Measurements from ENCODE around the gene TSPAN4. TPM values are rescaled to one million over a fixed set of nuclear protein-coding genes. Genes with fewer than 3 reads are reported as not detected.

The TSPAN4 gene
- total and polyA plus RNA-seq, 8 donors: 46.9 to 132 (median 73.8) TPM

DNA sequence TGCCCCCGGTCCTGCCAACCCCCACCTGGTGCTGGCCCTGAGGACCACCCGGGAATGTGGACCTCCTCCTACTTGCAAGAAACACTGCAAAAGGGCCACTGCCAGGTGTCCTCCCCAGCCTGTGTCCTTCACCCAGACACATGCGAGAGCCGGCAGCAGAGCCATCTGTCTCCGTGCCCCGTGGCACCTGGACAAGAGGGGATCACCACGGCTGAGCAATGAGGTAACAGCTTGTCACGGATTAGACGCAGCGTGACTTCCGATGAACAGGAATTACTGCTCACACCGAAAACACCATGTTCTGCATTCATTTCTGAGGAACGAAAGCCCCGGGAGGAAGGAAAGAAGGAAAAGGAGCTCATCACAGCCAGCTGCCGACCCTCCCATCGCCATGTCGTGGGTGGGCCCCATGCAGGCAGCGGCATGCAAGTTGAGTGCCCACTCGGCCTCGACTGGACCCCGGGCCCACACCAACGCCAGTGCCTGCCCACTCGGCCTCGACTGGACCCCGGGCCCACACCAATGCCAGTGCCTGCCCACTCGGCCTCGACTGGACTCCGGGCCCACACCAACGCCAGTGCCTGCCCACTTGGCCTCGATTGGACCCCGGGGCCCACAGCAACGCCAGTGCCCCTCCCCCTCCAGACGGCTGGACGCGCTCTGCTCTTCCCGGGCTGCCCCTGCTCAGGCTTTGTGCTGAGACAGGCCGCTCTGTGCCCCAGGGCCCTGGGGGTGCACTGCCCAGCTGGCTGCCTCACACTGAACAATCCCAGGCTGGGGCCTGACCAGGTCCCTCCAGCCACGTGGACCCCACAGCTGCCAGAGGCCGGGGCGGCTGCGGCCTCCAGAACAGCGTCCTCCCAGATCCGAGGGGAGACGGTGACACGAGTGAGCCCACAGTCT is 45.9 kb downstream of the TSPAN4 start:
- DNase-seq (no peak), ATAC-seq (no peak)
- TF ChIP-seq, protein P1, sequence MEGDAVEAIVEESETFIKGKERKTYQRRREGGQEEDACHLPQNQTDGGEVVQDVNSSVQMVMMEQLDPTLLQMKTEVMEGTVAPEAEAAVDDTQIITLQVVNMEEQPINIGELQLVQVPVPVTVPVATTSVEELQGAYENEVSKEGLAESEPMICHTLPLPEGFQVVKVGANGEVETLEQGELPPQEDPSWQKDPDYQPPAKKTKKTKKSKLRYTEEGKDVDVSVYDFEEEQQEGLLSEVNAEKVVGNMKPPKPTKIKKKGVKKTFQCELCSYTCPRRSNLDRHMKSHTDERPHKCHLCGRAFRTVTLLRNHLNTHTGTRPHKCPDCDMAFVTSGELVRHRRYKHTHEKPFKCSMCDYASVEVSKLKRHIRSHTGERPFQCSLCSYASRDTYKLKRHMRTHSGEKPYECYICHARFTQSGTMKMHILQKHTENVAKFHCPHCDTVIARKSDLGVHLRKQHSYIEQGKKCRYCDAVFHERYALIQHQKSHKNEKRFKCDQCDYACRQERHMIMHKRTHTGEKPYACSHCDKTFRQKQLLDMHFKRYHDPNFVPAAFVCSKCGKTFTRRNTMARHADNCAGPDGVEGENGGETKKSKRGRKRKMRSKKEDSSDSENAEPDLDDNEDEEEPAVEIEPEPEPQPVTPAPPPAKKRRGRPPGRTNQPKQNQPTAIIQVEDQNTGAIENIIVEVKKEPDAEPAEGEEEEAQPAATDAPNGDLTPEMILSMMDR (IDR thresholded peaks at IDR 0.05): no peak
- no peaks in the 10 kb centered on the region for H3K9me3 ChIP-seq
- H3K27me3 ChIP-seq: no peaks in the 10 kb centered on the region
- peaks cover 0 to 38% of the 10 kb centered on the region in 2 donors for H3K36me3 ChIP-seq
- intact Hi-C loops (cut with DNase I): no loop called here
- no peaks in the 10 kb centered on the region for H3K4me1 ChIP-seq
- no peak overlapping the region for H3K27ac ChIP-seq
- H3K4me3 ChIP-seq: no peak overlapping the region

DNA sequence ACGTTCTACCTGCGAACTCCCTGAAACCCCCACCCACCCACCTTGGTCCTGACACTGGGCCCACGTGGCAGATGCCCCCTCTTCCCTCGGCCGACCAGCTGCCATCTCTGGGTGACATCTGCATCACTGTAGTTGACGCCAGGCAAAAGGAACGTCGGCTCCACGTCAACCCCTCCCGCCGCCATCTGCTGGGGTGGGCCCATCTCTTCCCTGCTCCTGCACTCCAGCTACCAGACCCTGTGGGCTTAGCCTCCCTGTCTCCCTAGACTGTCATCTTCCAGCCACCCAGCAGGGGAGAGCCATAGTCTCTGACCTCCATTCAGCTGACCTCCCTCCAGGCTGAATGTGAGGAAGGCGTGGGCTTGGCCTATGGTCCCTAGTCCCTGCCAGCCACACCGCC is 46.6 kb downstream of the TSPAN4 start:
- Histone ChIP-seq H3K4me1 (no peaks in the 10 kb centered on the region), H3K36me3 (peaks cover 0 to 31% of the 10 kb centered on the region in 2 donors), H3K4me3 (no peak overlapping the region), H3K9me3 (no peaks in the 10 kb centered on the region), H3K27ac (no peak overlapping the region), H3K27me3 (no peaks in the 10 kb centered on the region)
- ATAC-seq: no peak
- intact Hi-C loops (cut with DNase I): no loop called here
- no peak for DNase-seq
- TF ChIP-seq, protein P1 (IDR thresholded peaks at IDR 0.05): no peak

DNA sequence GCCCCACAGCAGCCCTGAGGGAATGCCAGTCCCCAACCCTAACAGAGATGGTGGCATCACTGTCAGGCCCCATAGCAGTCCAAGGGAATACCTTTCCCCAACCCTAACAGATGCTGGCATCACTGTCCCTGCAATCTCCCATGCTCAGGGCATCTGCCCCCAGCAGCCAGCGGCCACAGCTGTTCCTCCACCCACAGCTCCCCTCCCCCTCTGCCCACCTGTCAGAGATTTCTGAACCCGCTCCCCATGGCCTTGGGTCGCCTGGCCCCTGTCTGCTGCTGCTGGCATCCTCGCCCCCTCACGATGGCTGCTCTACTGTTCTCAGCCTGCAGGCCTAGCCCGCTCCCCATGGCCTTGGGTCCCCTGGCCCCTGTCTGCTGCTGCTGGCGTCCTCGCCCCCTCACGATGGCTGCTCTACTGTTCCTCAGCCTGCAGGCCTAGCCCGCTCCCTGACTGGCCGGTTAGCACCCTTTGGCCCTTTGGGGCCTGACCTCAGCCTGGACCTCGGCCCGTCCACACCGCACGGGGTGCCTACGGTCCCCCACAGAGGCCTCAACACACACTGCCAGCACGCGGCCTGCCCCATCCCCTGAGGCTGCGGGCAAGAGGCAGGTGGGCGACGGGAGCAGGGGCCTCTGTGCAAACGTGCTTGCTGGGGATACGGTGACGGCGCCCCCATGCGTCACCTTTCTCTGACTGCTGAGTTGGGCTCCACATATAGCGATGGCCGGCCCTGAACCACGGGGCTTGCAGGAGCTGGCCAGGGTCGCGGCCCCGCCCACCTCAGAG is 47.2 kb downstream of the TSPAN4 start:
- Histone ChIP-seq H3K27ac (no peak overlapping the region), H3K4me1 (no peaks in the 10 kb centered on the region), H3K9me3 (no peaks in the 10 kb centered on the region), H3K36me3 (peaks cover 0 to 29% of the 10 kb centered on the region in 2 donors), H3K4me3 (no peak overlapping the region), H3K27me3 (no peaks in the 10 kb centered on the region)
- TF ChIP-seq, protein P1 (IDR thresholded peaks at IDR 0.05): no peak
- ATAC-seq (no peak), DNase-seq (no peak)
- intact Hi-C loops (cut with DNase I): no loop called here

DNA sequence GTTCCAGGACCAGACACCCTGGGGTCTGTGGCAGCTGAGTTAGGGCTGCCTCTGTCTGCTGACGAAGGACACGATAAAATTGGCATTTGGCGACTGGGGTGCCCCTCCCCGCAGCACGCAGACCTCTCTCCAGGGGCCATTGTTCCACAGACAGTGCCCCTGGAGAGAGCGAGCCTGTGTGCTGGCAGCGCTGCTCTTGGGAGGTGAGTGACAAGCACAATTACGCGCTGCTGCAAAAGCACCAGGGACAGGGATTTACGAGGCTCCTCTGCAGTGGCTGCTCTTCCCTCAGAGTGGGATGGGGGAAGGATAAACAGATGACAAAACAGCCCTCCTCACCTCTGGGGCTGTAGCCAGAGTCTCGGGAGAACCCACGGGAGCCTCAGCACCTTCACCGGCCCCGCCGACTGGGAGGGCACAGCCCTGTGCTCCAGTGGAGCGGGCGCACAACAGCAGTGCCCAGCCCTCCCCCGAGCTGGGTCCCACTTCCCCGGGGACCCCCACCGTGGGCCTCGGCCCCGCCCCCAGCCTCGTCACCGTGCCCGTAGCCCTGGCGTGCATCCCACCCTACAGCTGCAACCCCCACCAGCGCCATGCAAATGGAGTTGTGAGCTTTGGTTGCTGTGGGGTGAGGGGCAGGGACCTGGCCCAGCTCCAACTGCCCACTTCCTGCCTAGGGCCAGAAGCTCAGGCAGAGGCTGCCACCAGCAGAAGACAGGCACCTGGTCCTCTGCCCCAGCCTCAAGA is 48.3 kb downstream of the TSPAN4 start:
- TF ChIP-seq, protein P1 (IDR thresholded peaks at IDR 0.05): no peak
- ATAC-seq (no peak), DNase-seq (no peak)
- Histone ChIP-seq H3K27ac (no peak overlapping the region), H3K36me3 (peaks cover 0 to 29% of the 10 kb centered on the region in 2 donors), H3K4me1 (no peaks in the 10 kb centered on the region), H3K4me3 (no peak overlapping the region), H3K9me3 (no peaks in the 10 kb centered on the region), H3K27me3 (no peaks in the 10 kb centered on the region)
- intact Hi-C loops (cut with DNase I): no loop called here
